HepG2 (cell line): ENCODE measurements around the gene COL13A1. TPM values are rescaled to one million over a fixed set of nuclear protein-coding genes. Genes with fewer than 3 reads are reported as not detected.

Experiments
- ATAC-seq: fragments of 200-7000 bp; cut with Tn5 transposase; 3 replicates; pipeline ENCODE4 v1.9.1; 2020; ENCODE audit warnings: mild to moderate bottlenecking, moderate library complexity
- BruUV-seq: library from RNA; stranded (reverse); fragments of 400-500 nt; replicated peaks from 2 replicates; lab custom pipeline; 2021; lab: Mats Ljungman, UMichigan
- CTCF ChIA-PET: fragments of 300-600 bp; formaldehyde crosslinking; extraction: SDS; loops from one replicate; lab custom pipeline; 2021; ENCODE audit warnings: low total read pairs, inconsistent platforms, low intra/inter-chr PET ratio; lab: Yijun Ruan, JAX
- POLR2A ChIA-PET: fragments of 350-600 bp; sonication (Branson Sonifier 250); formaldehyde crosslinking; loops from one replicate; lab custom pipeline; 2020; ENCODE audit warnings: antibody characterized with exemption, inconsistent platforms; lab: Yijun Ruan, JAX
- DNase-seq: peaks from one replicate; pipeline ENCODE4 v3.0.0-alpha.2; 2015; ENCODE audit warnings: low spot score
- FAIRE-seq: peaks from 3 replicates; lab custom pipeline; 2011; peaks lifted over from hg19 to GRCh38; lab: Jason Lieb, UNC
- H2AFZ ChIP-seq: one replicate; pipeline ENCODE4 v1.6.1; 2011; ENCODE audit warnings: low read length, inconsistent platforms
- H3K27ac ChIP-seq: fragments of 300-600 bp; 3 replicates; pipeline ENCODE4 v1.8.0; 2011; ENCODE audit warnings: mixed run types, mild to moderate bottlenecking, mixed read lengths, low read length, inconsistent platforms; ENCODE audit not compliant: insufficient read depth; ENCODE audit errors: extremely low read length
- H3K27me3 ChIP-seq, 2 experiments: fragments of 200-600 bp in 1 of 2; 2 replicates in 1 of 2; 3 replicates in 1 of 2; pipeline versions ENCODE4 v1.6.0 to v1.8.0; 2011; ENCODE audit warnings: low read length in 2 of 2, mild to moderate bottlenecking in 2 of 2, moderate library complexity in 2 of 2, inconsistent platforms in 1 of 2; ENCODE audit not compliant: insufficient read depth in 2 of 2, control insufficient read depth in 1 of 2
- H3K36me3 ChIP-seq, 2 experiments: fragments of 200-600 bp in 1 of 2; replicated peaks in 1 of 2; 2 replicates in 1 of 2; 3 replicates in 1 of 2; pipeline versions ENCODE4 v1.5.1 to v1.8.0; 2011; ENCODE audit warnings: low read length in 2 of 2, inconsistent platforms in 1 of 2; ENCODE audit not compliant: insufficient read depth in 2 of 2, control insufficient read depth in 1 of 2
- H3K4me1 ChIP-seq: 2 replicates; pipeline ENCODE4 v1.5.1; 2012; ENCODE audit warnings: low read length, inconsistent platforms; ENCODE audit not compliant: insufficient read depth
- H3K4me2 ChIP-seq: 2 replicates; pipeline ENCODE4 v1.6.0; 2011; ENCODE audit warnings: low read depth, low read length, inconsistent platforms
- H3K4me3 ChIP-seq, 3 experiments: fragments of 200-600 bp in 1 of 3; sonication (generic), shearing (Covaris generic) in 1 of 3; replicated peaks in 1 of 3; 2 replicates each; pipeline ENCODE4 v1.5.1; 2011 to 2016; ENCODE audit warnings: low read length in 3 of 3, inconsistent platforms in 2 of 3, low read depth in 2 of 3, mild to moderate bottlenecking in 2 of 3, control low read depth in 1 of 3, mixed read lengths in 1 of 3; ENCODE audit not compliant: insufficient read depth in 1 of 3
- H3K79me2 ChIP-seq: one replicate; pipeline ENCODE4 v1.6.1; 2011; ENCODE audit warnings: low read length, inconsistent platforms; ENCODE audit not compliant: insufficient read depth
- H3K9ac ChIP-seq: 2 replicates; pipeline ENCODE4 v1.6.0; 2011; ENCODE audit warnings: mild to moderate bottlenecking, low read depth, low read length, inconsistent platforms; ENCODE audit not compliant: insufficient read depth
- H3K9me3 ChIP-seq: 2 replicates; pipeline ENCODE4 v1.5.1; 2012; ENCODE audit warnings: mild to moderate bottlenecking, low read length
- H4K20me1 ChIP-seq: 2 replicates; pipeline ENCODE4 v1.6.0; 2011; ENCODE audit warnings: inconsistent platforms, mild to moderate bottlenecking, low read length, moderate library complexity; ENCODE audit not compliant: insufficient read depth
- ADNP ChIP-seq: sonication (generic); formaldehyde crosslinking; IDR thresholded peaks from 2 replicates; pipeline ENCODE4 v1.4.0; 2020; ENCODE audit warnings: missing genetic modification reagents
- AHR ChIP-seq: IDR thresholded peaks from 2 replicates; pipeline ENCODE4 v1.6.1; 2018; ENCODE audit warnings: missing genetic modification reagents, missing compliant biosample characterization
- CBX5 ChIP-seq: sonication (generic); formaldehyde crosslinking; IDR thresholded peaks from 2 replicates; pipeline ENCODE4 v1.4.0; 2020; ENCODE audit warnings: missing genetic modification reagents, borderline replicate concordance
- EEA1 ChIP-seq: sonication (generic); formaldehyde crosslinking; IDR thresholded peaks from 2 replicates; pipeline ENCODE4 v1.5.1; 2020; ENCODE audit warnings: mild to moderate bottlenecking, missing genetic modification reagents, borderline replicate concordance
- FOXP1 ChIP-seq, 2 experiments: fragments of 450-650 bp in 1 of 2; IDR thresholded peaks; 2 replicates each; pipeline ENCODE4 v1.6.1; 2017 to 2018; ENCODE audit warnings: antibody characterized with exemption in 1 of 2
- HNRNPLL ChIP-seq: fragments of 200-400 bp; formaldehyde crosslinking; IDR thresholded peaks from 2 replicates; pipeline ENCODE4 v1.6.1; 2017; ENCODE audit warnings: mild to moderate bottlenecking, low read depth, low read length; ENCODE audit not compliant: poor library complexity, severe bottlenecking
- MNT ChIP-seq: fragments of 450-650 bp; IDR thresholded peaks from 2 replicates; pipeline ENCODE4 v1.6.1; 2016
- PAF1 ChIP-seq: IDR thresholded peaks from 2 replicates; pipeline ENCODE4 v1.6.1; 2016; ENCODE audit warnings: missing genetic modification reagents, missing compliant biosample characterization
- PLRG1 ChIP-seq: fragments of 450-650 bp; conservative IDR thresholded peaks from 2 replicates; pipeline ENCODE4 v1.6.1; 2016
- RELA ChIP-seq: sonication (generic); formaldehyde crosslinking; IDR thresholded peaks from 2 replicates; pipeline ENCODE4 v1.4.0; 2020; ENCODE audit warnings: missing genetic modification reagents
- SAFB2 ChIP-seq: sonication (generic); formaldehyde crosslinking; IDR thresholded peaks from 2 replicates; pipeline ENCODE4 v1.5.1; 2020; ENCODE audit warnings: missing genetic modification reagents, low read depth, mild to moderate bottlenecking, borderline replicate concordance
- TFE3 ChIP-seq: IDR thresholded peaks from 2 replicates; pipeline ENCODE4 v1.6.1; 2016
- TOE1 ChIP-seq: sonication (generic); formaldehyde crosslinking; IDR thresholded peaks from 2 replicates; pipeline ENCODE4 v1.4.0; 2020; ENCODE audit warnings: mild to moderate bottlenecking, missing genetic modification reagents
- ZNF10 ChIP-seq: sonication (generic); formaldehyde crosslinking; IDR thresholded peaks from 2 replicates; pipeline ENCODE4 v1.4.0; 2020; ENCODE audit warnings: mild to moderate bottlenecking, low read depth, missing genetic modification reagents, borderline replicate concordance
- ZNF20 ChIP-seq: sonication (generic); formaldehyde crosslinking; IDR thresholded peaks from 2 replicates; pipeline ENCODE4 v1.4.0; 2020; ENCODE audit warnings: mild to moderate bottlenecking, moderate library complexity, missing genetic modification reagents
- ZNF331 ChIP-seq: sonication (generic); formaldehyde crosslinking; IDR thresholded peaks from 2 replicates; pipeline ENCODE4 v1.4.0; 2020; ENCODE audit warnings: missing genetic modification reagents
- ZUFSP ChIP-seq: sonication (generic); formaldehyde crosslinking; IDR thresholded peaks from 2 replicates; pipeline ENCODE4 v1.9.0; 2021; ENCODE audit warnings: missing genetic modification reagents, mild to moderate bottlenecking, borderline replicate concordance
- WGBS: methylation state at CpG from one replicate; pipeline ENCODE4 v1.1.6; 2017; ENCODE audit warnings: low lambda C conversion rate; 5-methylcytosine and 5-hydroxymethylcytosine counted together
- in situ Hi-C: cut with HindIII; loops from 2 replicates; pipeline ENCODE4 v1.10.0; 2017; ENCODE audit warnings: low pct_unique_long_range_greater_than_20kb; ENCODE audit not compliant: extremely low pct_ligation_motif_present
- intact Hi-C: fragments of 100-400 bp; cut with micrococcal nuclease; formaldehyde crosslinking; loops from one replicate; pipeline ENCODE4 v1.10.0; 2022; ENCODE audit not compliant: unreplicated experiment
- polyA plus RNA-seq, 8 experiments: library from polyadenylated mRNA; depleted of rRNA in 3 of 8; stranded (reverse) in 7 of 8; unstranded in 1 of 8; fragments of >200 nt; fragmentation: Illumina TruSeq in 4 of 8; extraction: Trizol in 4 of 8; gene quantifications; 2 replicates each; pipeline versions ENCODE4 v1.2.1 to v1.2.3, GENCODE V29; 2011 to 2016; ENCODE audit warnings: low read depth in 4 of 8, missing spikeins in 1 of 8, mixed read lengths in 1 of 8; ENCODE audit not compliant: insufficient read depth in 1 of 8
- total RNA-seq, 5 experiments: library from RNA; depleted of rRNA; stranded (reverse); fragments of >200 nt; fragmentation: Illumina TruSeq; extraction: Trizol; gene quantifications; 2 replicates each; pipeline ENCODE4 v1.2.3, GENCODE V29; 2016; ENCODE audit warnings: low read depth in 1 of 5
- TF ChIP-seq, protein P1 (sequence below): sonication (generic); formaldehyde crosslinking; IDR thresholded peaks from 2 replicates; pipeline ENCODE4 v1.5.0; 2020; ENCODE audit warnings: missing genetic modification reagents

The COL13A1 gene
- total and polyA plus RNA-seq, 2 of the 13 experiments (the other 11 are each of a cell fraction or from before 2014, with no cell fraction given), result 0.07 TPM; not detected in 1

- Histone ChIP-seq H3K4me3 (no peak overlapping the region), H3K9me3 (no peaks in the 10 kb centered on the region), H3K4me2 (no peak overlapping the region), H2AFZ (no peak overlapping the region), H3K27ac (no peak overlapping the region), H3K79me2 (no peaks in the 10 kb centered on the region)
- ChIA-PET CTCF (no interaction called here), POLR2A (no interaction called here)
- FAIRE-seq (no peak), ATAC-seq (no peak), DNase-seq (no peak)
- BruUV-seq, result no TSS peak
- intact Hi-C loops, result loop anchor here (10.0 kb wide), 2 partner anchors 174 to 274 kb away; no protein-coding TSS in a partner anchor
- TF ChIP-seq SAFB2 (CRISPR knock-in tag) (no peak), ADNP (no peak), ZNF10 (CRISPR knock-in tag) (no peak), HNRNPLL (no peak), FOXP1 (IDR thresholded peaks at IDR 0.05) (no peak), FOXP1 (CRISPR knock-in tag; IDR thresholded peaks at IDR 0.05) (no peak), ZUFSP (CRISPR knock-in tag) (no peak), ZNF20 (no peak), EEA1 (CRISPR knock-in tag) (no peak), PLRG1 (no peak), AHR (no peak), TFE3 (CRISPR knock-in tag) (no peak), ZNF331 (no peak), TOE1 (no peak), CBX5 (CRISPR knock-in tag) (no peak), MNT (no peak), RELA (CRISPR knock-in tag) (no peak), PAF1 (CRISPR knock-in tag) (no peak)
- TF ChIP-seq, protein P1, sequence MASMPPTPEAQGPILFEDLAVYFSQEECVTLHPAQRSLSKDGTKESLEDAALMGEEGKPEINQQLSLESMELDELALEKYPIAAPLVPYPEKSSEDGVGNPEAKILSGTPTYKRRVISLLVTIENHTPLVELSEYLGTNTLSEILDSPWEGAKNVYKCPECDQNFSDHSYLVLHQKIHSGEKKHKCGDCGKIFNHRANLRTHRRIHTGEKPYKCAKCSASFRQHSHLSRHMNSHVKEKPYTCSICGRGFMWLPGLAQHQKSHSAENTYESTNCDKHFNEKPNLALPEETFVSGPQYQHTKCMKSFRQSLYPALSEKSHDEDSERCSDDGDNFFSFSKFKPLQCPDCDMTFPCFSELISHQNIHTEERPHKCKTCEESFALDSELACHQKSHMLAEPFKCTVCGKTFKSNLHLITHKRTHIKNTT (CRISPR knock-in tag), result no peak
- TF ChIP-seq, all 625 proteins: peak for 0
- 4% methylated on average over 1 of the region's 1 CpG for WGBS
- in situ Hi-C loops, result no loop called here
- peaks cover 12 to 32% of the 10 kb centered on the region in 2 experiments; a peak in 2 of 5 replicates for H3K27me3 ChIP-seq
- H4K20me1 ChIP-seq, result no peaks in the 10 kb centered on the region
- H3K4me1 ChIP-seq, result no peaks in the 10 kb centered on the region
- no peak overlapping the region for H3K9ac ChIP-seq
- no peaks in the 10 kb centered on the region for H3K36me3 ChIP-seq
Observed at GRCh38 chr10:69919250-69919649, 117.5 kb downstream of the COL13A1 start.
